Fibroblast of skin of scalp (primary cell): Measurements from ENCODE around the gene CYP26A1.

Experiments used
- DNase-seq: peaks from one replicate; pipeline ENCODE4 v3.0.0-alpha.2; 2013

The CYP26A1 gene

DNA sequence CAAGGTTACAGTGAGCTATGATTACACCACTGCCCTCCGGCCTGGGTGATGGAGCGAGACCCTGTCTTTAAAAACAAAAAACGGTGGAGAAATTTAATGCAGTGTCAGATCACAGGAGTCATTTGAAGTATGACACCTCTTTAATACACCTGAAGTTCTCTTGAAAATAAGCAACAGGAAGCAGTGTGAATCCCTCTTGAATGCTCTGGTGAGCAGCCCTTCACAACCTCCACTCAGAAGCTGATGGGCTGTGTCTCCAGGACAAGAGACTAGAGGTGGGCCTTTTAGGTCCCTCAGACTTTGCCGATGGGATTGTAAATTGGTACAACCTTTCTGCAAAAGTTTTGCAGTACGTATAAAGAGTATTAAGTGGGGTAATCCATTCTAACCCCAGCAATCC, 50.1 kb downstream of the CYP26A1 start:
- DNase-seq = no peak

DNA sequence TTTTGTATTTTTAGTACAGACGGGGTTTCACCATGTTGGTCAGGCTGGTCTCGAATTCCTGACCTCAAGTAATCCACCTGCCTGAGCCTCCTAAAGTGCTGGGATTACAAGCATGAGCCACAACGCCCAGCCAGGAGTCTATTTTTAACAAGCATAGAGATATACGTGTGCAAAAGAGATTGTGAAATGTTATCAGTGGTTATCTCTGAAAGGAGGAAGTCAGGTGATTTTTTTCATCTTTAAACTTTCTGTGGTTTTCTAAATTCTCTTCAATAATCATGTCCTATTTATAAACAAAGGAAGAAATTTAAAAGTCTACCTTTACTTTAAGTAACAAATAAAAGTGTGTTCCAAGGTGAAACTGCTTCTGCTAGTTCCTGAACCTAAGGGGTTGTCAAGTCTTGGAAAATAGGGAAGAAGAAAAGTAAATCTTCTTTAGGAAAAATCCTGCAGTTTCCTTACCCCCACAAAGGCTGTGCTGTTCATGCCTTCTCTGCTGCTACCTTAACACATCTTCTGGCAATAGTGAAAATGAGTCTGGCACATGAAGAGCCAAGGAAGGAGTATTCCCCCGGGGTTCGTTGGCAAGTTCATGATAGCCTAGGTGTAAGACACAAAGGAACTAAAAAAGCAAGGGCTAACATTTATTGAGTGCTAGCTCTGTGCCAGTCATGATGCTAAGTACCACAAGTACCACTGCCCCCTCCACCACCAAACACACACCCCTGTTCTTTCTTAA, 51.1 kb downstream of the CYP26A1 start:
- no peak for DNase-seq

DNA sequence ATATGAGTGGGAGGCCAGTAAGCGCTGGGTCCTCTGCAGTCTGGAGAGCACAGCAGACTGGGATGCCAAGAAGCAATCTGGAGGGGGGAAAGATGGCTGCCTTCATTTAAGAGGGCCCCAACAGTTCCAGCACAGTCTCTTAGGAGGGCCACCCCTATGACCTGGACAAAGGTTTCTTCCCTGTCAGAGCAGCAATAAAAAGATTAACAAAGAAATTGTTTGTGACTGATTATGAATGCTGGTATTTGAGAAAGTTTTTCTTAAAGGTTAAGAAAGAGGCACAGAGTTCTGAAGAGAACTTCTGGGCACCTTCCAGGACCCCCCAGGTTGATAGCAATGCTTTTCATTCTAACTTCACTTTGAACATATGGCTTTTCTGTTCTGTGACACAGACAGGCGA, 52.3 kb downstream of the CYP26A1 start:
- no peak for DNase-seq

DNA sequence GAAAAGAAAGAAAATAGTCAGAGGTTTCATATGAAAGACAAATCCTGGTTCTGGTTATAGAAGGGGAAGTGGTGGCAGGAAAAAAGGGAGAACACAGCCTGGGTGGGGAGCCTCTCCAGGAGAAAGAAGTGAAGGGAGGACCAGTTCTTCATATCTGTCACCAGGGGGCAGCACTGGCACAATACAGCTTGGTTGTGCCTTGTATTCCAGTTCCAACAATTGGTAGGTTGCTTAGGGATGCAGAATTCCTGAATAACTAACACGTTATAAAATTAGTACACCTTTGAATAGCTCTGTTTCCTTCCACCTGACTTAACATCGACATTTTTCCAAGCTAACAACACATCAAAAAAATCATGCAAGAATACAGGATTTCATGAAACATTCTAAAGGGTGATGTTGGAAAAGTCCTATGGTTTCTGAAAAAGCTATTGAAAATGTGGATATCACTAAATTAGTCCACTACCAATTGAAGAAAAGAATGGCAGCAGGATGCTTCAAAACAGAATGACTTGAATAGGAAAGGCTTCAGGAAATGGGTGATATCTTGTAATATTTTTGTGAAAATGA, 52.9 kb downstream of the CYP26A1 start:
- DNase-seq = no peak
